Large intestine (tissue), 12 donors: ENCODE measurements around the gene EHBP1L1. TPM values are rescaled to one million over a fixed set of nuclear protein-coding genes. Genes with fewer than 3 reads are reported as not detected.

Experiments used
- DNase-seq, 2 donors: peaks; one replicate each; pipeline versions ENCODE4 v3.0.0 to v3.0.0-alpha.2; 2013
- H3K27ac ChIP-seq: one replicate; pipeline ENCODE4 v1.5.1; 2013; ENCODE audit warnings: low read length
- H3K27me3 ChIP-seq: 2 replicates; pipeline ENCODE4 v1.6.1; 2013; ENCODE audit warnings: low read length; ENCODE audit not compliant: control insufficient read depth, insufficient read depth
- H3K36me3 ChIP-seq: 2 replicates; pipeline ENCODE4 v1.6.1; 2013; ENCODE audit warnings: low read length; ENCODE audit not compliant: control insufficient read depth, insufficient read depth
- H3K4me1 ChIP-seq: one replicate; pipeline ENCODE4 v1.6.1; 2013; ENCODE audit warnings: low read length; ENCODE audit not compliant: control insufficient read depth, insufficient read depth
- H3K4me3 ChIP-seq: one replicate; pipeline ENCODE4 v1.5.1; 2013; ENCODE audit warnings: low read length
- H3K9me3 ChIP-seq: one replicate; pipeline ENCODE4 v1.6.1; 2013; ENCODE audit warnings: mild to moderate bottlenecking, low read depth, low read length, moderate library complexity; ENCODE audit not compliant: control insufficient read depth
- WGBS: methylation state at CpG from one replicate; pipeline ENCODE4 v1.1.5; 2013; ENCODE audit warnings: low lambda C conversion rate; ENCODE audit not compliant: insufficient coverage; 5-methylcytosine and 5-hydroxymethylcytosine counted together
- long read RNA-seq, 11 donors: transcript quantifications; one replicate each; lab custom pipeline, GENCODE V29; 2026
- polyA plus RNA-seq: library from polyadenylated mRNA; unstranded; fragments of 120-200 nt; gene quantifications from one replicate; pipeline ENCODE4 v1.2.1, GENCODE V29; 2013

The EHBP1L1 gene
- polyA plus RNA-seq = 77.9 TPM
- long read RNA-seq, donor 1, transcript EHBP1L1-202 (1 exons, 3,169 nt) = major isoform, 14 of 22 reads
- long read RNA-seq, donor 1, partial matches to known transcripts = 5 of 22 reads
- long read RNA-seq, donor 1, other reads (novel, unspliced or antisense) = 0 of 22 reads
- long read RNA-seq, donor 2, transcript EHBP1L1-202 (1 exons, 3,169 nt) = major isoform, 16 of 30 reads
- long read RNA-seq, donor 2, transcript EHBP1L1-209 (3 exons, 769 nt) = minor isoform, 6 of 30 reads
- long read RNA-seq, donor 2, partial matches to known transcripts = 5 of 30 reads
- long read RNA-seq, donor 2, other reads (novel, unspliced or antisense) = 0 of 30 reads
- long read RNA-seq, donor 3 = 0 reads
- long read RNA-seq, donor 4, partial matches to known transcripts = 0 of 3 reads
- long read RNA-seq, donor 4, other reads (novel, unspliced or antisense) = 0 of 3 reads
- long read RNA-seq, donor 5, transcript EHBP1L1-202 (1 exons, 3,169 nt) = major isoform, 28 of 39 reads
- long read RNA-seq, donor 5, transcript EHBP1L1-209 (3 exons, 769 nt) = minor isoform, 6 of 39 reads
- long read RNA-seq, donor 5, partial matches to known transcripts = 5 of 39 reads
- long read RNA-seq, donor 5, other reads (novel, unspliced or antisense) = 0 of 39 reads
- long read RNA-seq, donor 6, transcript EHBP1L1-209 (3 exons, 769 nt) = minor isoform, 5 of 23 reads
- long read RNA-seq, donor 6, transcript EHBP1L1-202 (1 exons, 3,169 nt) = major isoform, 10 of 23 reads
- long read RNA-seq, donor 6, partial matches to known transcripts = 8 of 23 reads
- long read RNA-seq, donor 6, other reads (novel, unspliced or antisense) = 0 of 23 reads
- long read RNA-seq, donor 7, transcript EHBP1L1-202 (1 exons, 3,169 nt) = major isoform, 9 of 13 reads
- long read RNA-seq, donor 7, partial matches to known transcripts = 0 of 13 reads
- long read RNA-seq, donor 7, other reads (novel, unspliced or antisense) = 0 of 13 reads
- long read RNA-seq, donor 8, transcript EHBP1L1-209 (3 exons, 769 nt) = minor isoform, 9 of 48 reads
- long read RNA-seq, donor 8, transcript EHBP1L1-202 (1 exons, 3,169 nt) = major isoform, 21 of 48 reads
- long read RNA-seq, donor 8, partial matches to known transcripts = 18 of 48 reads
- long read RNA-seq, donor 8, other reads (novel, unspliced or antisense) = 0 of 48 reads
- long read RNA-seq, donor 9, transcript EHBP1L1-202 (1 exons, 3,169 nt) = major isoform, 16 of 43 reads
- long read RNA-seq, donor 9, transcript EHBP1L1-209 (3 exons, 769 nt) = minor isoform, 6 of 43 reads
- long read RNA-seq, donor 9, partial matches to known transcripts = 16 of 43 reads
- long read RNA-seq, donor 9, other reads (novel, unspliced or antisense) = 5 of 43 reads
- long read RNA-seq, donor 10, transcript EHBP1L1-209 (3 exons, 769 nt) = minor isoform, 8 of 33 reads
- long read RNA-seq, donor 10, transcript EHBP1L1-202 (1 exons, 3,169 nt) = major isoform, 20 of 33 reads
- long read RNA-seq, donor 10, partial matches to known transcripts = 5 of 33 reads
- long read RNA-seq, donor 10, other reads (novel, unspliced or antisense) = 0 of 33 reads
- long read RNA-seq, donor 11, transcript EHBP1L1-202 (1 exons, 3,169 nt) = major isoform, 12 of 23 reads
- long read RNA-seq, donor 11, partial matches to known transcripts = 6 of 23 reads
- long read RNA-seq, donor 11, other reads (novel, unspliced or antisense) = 0 of 23 reads

DNA sequence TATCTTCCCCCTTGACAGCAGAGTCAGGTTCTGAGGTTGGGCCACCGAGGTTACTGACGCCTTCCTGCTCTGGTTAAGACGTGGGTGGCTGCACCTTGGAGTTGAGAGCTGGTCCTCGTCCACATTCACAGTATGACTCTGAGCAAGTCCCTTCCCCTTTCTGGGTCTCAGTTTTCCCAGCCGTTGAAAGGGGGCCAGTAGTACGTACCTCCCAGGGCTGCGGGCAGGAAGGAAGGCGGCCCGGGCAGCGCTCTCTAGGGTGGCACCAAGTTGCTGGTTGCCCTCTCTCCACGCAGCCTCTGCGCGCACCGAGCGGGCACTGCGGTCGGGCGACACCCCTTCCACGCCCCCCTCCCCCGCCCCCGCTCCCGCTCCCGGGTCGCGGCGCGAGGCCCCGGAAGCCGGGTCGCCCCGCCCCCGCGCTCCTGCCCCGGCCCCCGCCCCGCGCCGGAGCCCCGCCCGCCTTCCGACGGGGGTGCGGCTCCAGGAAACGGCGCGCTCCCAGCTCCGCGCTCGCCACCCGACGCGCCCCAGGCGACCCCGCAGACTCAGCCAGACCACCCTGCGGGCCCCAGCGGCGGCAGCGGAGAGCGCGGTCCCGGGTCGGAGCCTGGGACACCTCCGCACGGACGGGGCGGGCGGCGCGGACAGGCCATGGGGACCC, at the start of gene EHBP1L1:
TSS of gene EHBP1L1 (plus strand) at position 486 of the 664 bp plus-strand sequence. CDS start 250 bp downstream, outside the sequence.
- peak in 1 of 2 donors; percentile 72 for DNase-seq
- Histone ChIP-seq H3K9me3 (no peaks in the 10 kb centered on the region), H3K36me3 (peaks cover 17% of the 10 kb centered on the region), H3K27me3 (no peaks in the 10 kb centered on the region), H3K4me1 (peaks cover 71% of the 10 kb centered on the region), H3K27ac (peak within 1 kb of the TSS; percentile 80), H3K4me3 (peak within 1 kb of the TSS; percentile 64)
- no CpG with 5 or more reads among the region's 69 CpGs for WGBS

DNA sequence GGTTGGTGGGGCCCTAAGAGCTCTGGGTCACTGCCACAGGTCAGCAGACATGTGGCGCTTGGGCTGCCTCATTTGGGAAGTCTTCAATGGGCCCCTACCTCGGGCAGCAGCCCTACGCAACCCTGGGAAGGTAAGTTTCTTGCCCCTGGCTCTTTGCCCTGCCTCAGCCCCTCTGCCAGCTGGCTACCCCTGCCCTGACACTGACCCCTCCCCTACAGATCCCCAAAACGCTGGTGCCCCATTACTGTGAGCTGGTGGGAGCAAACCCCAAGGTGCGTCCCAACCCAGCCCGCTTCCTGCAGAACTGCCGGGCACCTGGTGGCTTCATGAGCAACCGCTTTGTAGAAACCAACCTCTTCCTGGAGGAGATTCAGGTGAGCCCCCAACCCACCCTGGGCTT, 49.1 kb upstream of the EHBP1L1 start:
- no peak overlapping the region for H3K27ac ChIP-seq
- H3K4me1 ChIP-seq = peaks cover 28% of the 10 kb centered on the region
- no CpG with 5 or more reads among the region's 8 CpGs for WGBS
- H3K36me3 ChIP-seq = peaks cover 44% of the 10 kb centered on the region
- no peaks in the 10 kb centered on the region for H3K9me3 ChIP-seq
- H3K27me3 ChIP-seq = no peaks in the 10 kb centered on the region
- no peak for DNase-seq
- no peak overlapping the region for H3K4me3 ChIP-seq

DNA sequence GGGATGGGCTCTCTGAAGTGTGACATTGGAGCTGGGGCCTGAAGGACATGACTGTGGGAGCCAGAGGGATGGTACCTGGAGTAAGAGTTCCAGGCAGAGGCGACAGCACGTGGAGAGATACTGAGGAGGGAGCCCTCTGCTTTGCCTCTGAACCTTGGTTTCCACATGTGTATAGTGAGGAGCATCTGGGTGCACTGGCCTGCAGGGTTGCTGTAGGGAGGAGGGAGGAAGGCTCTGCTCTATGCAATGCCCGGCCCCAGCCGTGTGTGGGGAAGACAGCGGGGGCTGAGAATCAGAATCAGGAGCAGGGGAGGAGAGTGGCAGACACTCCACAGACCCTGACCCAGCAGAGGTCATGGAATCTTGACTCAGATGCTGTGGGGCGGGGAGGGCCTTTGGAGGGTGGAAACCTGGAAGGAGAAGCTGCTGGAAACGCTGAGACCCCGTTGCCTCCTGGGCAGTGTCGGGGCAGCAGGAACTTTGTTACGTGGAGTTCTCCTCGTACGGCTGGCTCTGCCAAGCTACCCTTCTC, 47.0 kb upstream of the EHBP1L1 start:
- peaks cover 61% of the 10 kb centered on the region for H3K36me3 ChIP-seq
- H3K27me3 ChIP-seq = no peaks in the 10 kb centered on the region
- no peak overlapping the region for H3K4me3 ChIP-seq
- H3K9me3 ChIP-seq = no peaks in the 10 kb centered on the region
- H3K27ac ChIP-seq = no peak overlapping the region
- no CpG with 5 or more reads among the region's 12 CpGs for WGBS
- DNase-seq = no peak
- H3K4me1 ChIP-seq = peaks cover 15% of the 10 kb centered on the region

DNA sequence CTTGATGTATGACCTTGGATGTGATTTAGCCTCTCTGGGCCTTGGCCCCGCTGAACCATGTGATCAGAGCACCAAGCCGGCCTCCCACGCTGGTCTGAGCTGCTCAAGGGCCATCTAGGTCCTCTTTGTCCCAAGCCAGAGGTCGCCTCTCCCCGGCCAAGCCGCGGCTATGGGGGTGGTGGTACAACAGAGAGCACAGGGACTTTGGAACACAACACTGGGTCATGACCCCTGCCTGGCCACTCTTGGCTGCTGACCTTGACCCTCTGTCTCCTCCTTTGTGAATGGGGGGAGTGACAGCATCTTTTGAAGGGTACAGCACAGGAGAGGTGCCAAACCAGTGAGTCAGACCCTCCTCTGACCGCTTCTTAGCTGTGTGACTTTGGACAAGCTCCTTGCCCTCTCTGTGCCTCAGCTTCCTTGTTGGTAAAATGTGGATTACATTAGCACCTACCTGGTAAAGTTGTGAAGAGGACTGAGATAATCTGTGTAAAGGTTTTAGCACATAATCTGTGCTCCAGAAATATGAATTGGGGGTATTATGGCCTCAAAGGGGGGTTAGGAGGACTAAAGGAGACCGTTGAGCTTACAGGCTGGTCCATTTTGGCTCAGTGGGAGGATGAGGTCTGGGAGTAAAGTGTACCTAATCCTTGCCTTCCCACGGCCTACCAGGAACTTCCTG, 46.2 kb upstream of the EHBP1L1 start:
- Histone ChIP-seq H3K9me3 (no peaks in the 10 kb centered on the region), H3K4me1 (peaks cover 8% of the 10 kb centered on the region), H3K27me3 (no peaks in the 10 kb centered on the region), H3K27ac (no peak overlapping the region), H3K4me3 (no peak overlapping the region), H3K36me3 (peaks cover 64% of the 10 kb centered on the region)
- DNase-seq = no peak
- WGBS = no CpG with 5 or more reads among the region's 10 CpGs

DNA sequence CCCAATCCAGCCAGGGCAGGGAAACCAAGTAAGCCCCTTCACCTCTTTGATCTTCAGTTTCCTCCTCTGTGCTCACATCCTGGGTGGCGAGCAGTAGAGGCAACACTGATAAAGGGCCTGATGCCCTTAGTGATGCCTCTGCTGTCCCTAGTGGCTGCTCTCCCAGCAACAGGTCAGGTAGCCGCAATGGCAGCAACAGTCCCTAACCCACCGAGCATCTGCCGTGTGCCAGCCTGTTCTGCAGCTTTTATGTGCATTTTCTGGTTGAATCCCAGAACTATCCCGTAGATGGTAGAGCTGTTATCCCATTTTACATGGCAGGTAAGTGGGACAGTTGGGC, 45.7 kb upstream of the EHBP1L1 start:
- no peaks in the 10 kb centered on the region for H3K9me3 ChIP-seq
- peaks cover 69% of the 10 kb centered on the region for H3K36me3 ChIP-seq
- H3K27me3 ChIP-seq = no peaks in the 10 kb centered on the region
- no peak for DNase-seq
- no peak overlapping the region for H3K27ac ChIP-seq
- no peak overlapping the region for H3K4me3 ChIP-seq
- no CpG with 5 or more reads among the region's 5 CpGs for WGBS
- peaks cover 8% of the 10 kb centered on the region for H3K4me1 ChIP-seq

DNA sequence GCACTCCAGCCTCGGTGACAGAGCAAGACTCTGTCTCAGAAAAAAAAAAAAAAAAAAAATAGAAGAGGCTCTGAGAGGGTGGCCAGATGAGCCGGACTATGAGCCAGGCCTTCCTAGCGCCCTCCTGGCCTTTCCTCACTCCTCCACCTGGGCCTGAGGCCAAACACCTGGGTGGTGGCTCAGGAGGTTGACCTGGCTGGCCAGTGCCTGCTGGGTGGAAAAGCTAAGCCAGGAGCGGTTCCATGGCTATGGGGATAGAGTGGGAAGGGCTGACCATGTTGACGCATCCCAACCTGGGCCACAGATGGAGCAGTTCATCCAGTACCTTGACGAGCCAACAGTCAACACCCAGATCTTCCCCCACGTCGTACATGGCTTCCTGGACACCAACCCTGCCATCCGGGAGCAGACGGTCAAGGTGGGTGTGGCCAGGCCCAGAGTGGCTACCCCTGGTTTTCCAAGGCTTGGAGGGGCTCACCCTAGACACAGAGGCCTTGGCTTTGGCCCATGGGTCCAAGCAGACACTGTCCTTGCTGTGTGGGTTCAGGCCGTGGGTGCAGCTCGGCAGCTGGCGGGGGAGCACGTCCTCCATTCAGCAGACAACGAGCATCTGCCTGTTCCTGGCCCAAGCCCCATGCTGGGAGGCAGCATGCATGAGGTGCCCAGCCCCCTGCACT, 43.3 kb upstream of the EHBP1L1 start:
- Histone ChIP-seq H3K4me1 (no peaks in the 10 kb centered on the region), H3K36me3 (peaks cover 83% of the 10 kb centered on the region), H3K27ac (no peak overlapping the region), H3K27me3 (no peaks in the 10 kb centered on the region), H3K9me3 (no peaks in the 10 kb centered on the region), H3K4me3 (no peak overlapping the region)
- no CpG with 5 or more reads among the region's 15 CpGs for WGBS
- DNase-seq = no peak

DNA sequence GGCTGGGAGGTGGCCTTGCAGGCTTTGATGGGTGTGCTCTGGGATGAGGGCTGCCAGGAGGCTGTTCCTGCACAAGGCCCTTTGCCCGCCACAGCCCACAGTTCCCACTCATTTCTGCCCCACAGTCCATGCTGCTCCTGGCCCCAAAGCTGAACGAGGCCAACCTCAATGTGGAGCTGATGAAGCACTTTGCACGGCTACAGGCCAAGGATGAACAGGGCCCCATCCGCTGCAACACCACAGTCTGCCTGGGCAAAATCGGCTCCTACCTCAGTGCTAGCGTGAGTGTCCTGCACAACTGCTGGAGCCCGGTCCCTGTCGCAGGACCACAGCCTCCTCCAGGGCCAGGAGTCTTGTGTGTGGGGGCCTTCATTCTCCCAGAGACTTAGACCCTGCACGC, 40.8 kb upstream of the EHBP1L1 start:
- no peak for DNase-seq
- H3K27ac ChIP-seq = no peak overlapping the region
- H3K27me3 ChIP-seq = no peaks in the 10 kb centered on the region
- no CpG with 5 or more reads among the region's 9 CpGs for WGBS
- H3K4me3 ChIP-seq = no peak overlapping the region
- H3K9me3 ChIP-seq = peaks cover 11% of the 10 kb centered on the region
- peaks cover 80% of the 10 kb centered on the region for H3K36me3 ChIP-seq
- no peaks in the 10 kb centered on the region for H3K4me1 ChIP-seq

DNA sequence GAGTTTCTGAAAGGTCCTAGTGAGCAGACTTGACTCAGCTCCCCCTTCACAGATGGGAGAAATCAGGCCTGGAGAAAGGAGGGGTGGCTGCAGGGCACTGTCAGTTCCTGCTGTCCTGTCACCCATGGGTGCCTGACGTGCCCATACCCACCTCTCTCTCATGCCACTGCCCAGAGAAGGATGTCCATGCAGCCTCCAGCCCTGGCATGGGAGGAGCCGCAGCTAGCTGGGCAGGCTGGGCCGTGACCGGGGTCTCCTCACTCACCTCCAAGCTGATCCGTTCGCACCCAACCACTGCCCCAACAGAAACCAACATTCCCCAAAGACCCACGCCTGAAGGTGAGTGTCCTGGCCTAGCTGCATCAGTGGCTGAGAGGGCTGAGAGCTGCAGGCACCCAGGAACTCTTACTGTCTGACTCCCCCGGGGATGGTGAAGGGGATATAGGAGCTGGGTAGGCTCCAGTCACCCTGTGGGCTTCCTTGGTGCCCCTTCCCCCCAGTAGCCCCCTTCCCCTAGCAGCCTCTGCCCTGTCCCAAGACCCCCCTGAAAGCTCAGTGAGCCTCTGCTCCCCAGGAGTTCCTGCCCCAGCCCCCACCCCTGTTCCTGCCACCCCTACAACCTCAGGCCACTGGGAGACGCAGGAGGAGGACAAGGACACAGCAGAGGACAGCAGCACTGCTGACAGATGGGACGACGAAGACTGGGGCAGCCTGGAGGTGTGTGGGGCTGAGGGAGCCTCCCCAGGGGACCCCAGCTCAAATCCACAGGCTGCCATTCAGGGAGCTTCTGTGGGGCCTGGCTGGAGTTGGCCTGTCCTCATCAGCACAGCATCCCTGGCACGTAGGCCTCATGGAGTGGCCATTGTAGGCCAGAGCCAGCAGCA, 39.2 kb upstream of the EHBP1L1 start:
- Histone ChIP-seq H3K27me3 (no peaks in the 10 kb centered on the region), H3K36me3 (peaks cover 66% of the 10 kb centered on the region), H3K4me3 (no peak overlapping the region), H3K4me1 (peaks cover 8% of the 10 kb centered on the region), H3K27ac (no peak overlapping the region), H3K9me3 (peaks cover 14% of the 10 kb centered on the region)
- DNase-seq = no peak
- no CpG with 5 or more reads among the region's 12 CpGs for WGBS
